ENCODE measurements around the gene GET4.

GET4 gene

GRCh38 chr7:901388-902154 lies 25.2 kb downstream of the GET4 start:
- peak; percentile 53 to 72 for DNase-seq

- no peak for DNase-seq
These were observed 26.6 kb downstream of the GET4 start for GRCh38 chr7:902996-903395.

GRCh38 chr7:903921-904755 lies 27.8 kb downstream of the GET4 start:
- DNase-seq, result no peak

GRCh38 chr7:904847-905246 lies 28.5 kb downstream of the GET4 start:
- no peak for DNase-seq

GRCh38 chr7:906776-907157 lies 30.4 kb downstream of the GET4 start:
- no peak for DNase-seq

- peak; percentile 16 to 41 for DNase-seq
These were observed 31.0 kb downstream of the GET4 start for GRCh38 chr7:907158-907980.

GRCh38 chr7:908159-908581 lies 31.8 kb downstream of the GET4 start:
- DNase-seq, result no peak

- DNase-seq, result peak; percentile 62 to 72
These were observed 32.4 kb downstream of the GET4 start for GRCh38 chr7:908591-909357.

GRCh38 chr7:909358-910329 lies 33.3 kb downstream of the GET4 start:
- DNase-seq, result peak; percentile 43 to 77

- no peak for DNase-seq
These were observed 34.1 kb downstream of the GET4 start for GRCh38 chr7:910441-910861.

- no peak for DNase-seq
These were observed 34.6 kb downstream of the GET4 start for GRCh38 chr7:910931-911431.

- no peak for DNase-seq
These were observed 35.6 kb downstream of the GET4 start for GRCh38 chr7:911791-912480.

GRCh38 chr7:913736-914520 lies 37.6 kb downstream of the GET4 start:
- no peak for DNase-seq

GRCh38 chr7:914521-915194 lies 38.3 kb downstream of the GET4 start:
- no peak for DNase-seq

GRCh38 chr7:915291-916218 lies 39.2 kb downstream of the GET4 start:
- no peak for DNase-seq

GRCh38 chr7:916291-916941 lies 40.1 kb downstream of the GET4 start:
- no peak for DNase-seq
